LHCN-M2 (cell line): ENCODE results near the gene KRT86. TPM values are rescaled to one million over a fixed set of nuclear protein-coding genes. Genes with fewer than 3 reads are reported as not detected.

Experiments
- DNase-seq: peaks from one replicate; pipeline ENCODE4 v3.0.0-alpha.2; 2012; ENCODE audit warnings: low read depth
- polyA plus RNA-seq: library from polyadenylated mRNA; unstranded; fragments of >200 nt; gene quantifications from one replicate; pipeline ENCODE4 v1.2.1, GENCODE V29; 2012; ENCODE audit warnings: missing spikeins
- total RNA-seq: library from RNA; depleted of rRNA; stranded (reverse); fragments of >200 nt; gene quantifications from 2 replicates; pipeline ENCODE4 v1.2.3, GENCODE V29; 2014; rRNA removed

The KRT86 gene
- total RNA-seq = 0.06 TPM in 1 of 2 replicates, not detected in the other
- polyA plus RNA-seq = 0.33 TPM

GRCh38 chr12:52274521-52275120 is at the start of gene KRT86:
KRT86 (plus strand) TSS chr12:52274645; CDS start chr12:52301917, 27,272 bp downstream.
- no peak for DNase-seq

GRCh38 chr12:52225752-52226151 is 48.7 kb upstream of the KRT86 start:
- no peak for DNase-seq

DNA sequence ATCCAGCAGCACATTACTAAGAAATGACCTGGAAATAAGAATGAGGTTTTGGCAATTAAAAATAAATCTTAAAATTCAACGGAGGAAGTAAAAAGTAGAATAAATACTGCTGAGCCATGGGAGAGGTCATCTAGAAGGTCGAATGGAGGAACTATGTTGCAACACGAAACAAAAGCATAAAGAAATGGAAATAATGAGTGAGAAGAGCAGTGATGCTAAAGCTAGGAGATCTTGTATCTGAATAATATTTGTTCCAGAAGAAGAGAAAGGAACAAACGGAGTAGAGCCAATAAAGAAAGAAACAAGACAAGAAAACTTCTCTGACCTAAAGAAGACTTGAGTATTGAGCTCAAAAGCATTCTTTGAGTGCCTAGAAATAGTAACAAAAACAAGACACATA is 48.0 kb upstream of the KRT86 start:
- no peak for DNase-seq

DNA sequence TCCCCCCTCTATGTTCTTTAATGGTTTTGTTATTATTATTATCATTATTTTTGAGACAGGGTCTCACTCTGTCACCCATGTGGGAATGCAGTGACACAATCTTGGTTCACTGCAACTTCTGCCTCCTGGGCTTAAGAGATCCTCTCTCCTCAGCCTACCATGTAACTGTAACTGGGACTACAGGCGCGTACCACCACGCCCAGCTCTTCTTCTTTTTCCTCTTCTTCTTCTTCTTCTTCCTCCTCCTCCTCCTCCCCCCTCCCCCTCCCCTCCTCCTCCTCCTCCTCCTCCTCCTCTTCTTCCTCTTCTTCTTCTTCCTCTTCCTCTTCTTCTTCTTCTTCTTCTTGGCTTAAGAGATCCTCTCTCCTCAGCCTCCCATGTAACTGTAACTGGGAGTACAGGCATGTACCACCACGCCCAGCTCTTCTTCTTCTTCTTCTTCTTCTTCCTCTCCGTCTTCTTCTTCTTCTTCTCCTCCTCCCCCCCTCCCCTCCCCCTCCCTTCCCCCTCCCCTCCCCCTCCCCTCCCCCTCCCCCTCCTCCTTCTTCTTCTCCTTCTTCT is 46.8 kb upstream of the KRT86 start:
- DNase-seq = no peak

DNA sequence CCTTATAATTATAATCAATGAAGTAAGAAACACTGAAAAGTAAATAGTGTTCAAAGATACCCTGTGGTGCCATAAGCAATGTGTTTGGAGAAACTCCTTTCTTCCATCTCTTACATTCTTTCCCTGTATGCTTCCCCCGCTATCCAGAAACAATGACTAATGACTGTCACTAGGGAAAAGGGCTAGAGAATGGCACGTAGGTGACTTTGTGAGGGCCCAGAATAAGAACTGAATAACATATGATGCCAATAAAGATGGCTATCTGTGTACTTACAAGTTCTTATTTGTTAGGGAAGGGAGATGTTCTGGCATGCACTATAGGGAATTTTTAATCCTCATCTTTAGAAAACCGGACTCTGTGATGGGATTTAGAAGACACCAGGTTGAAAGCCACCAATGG is 46.1 kb upstream of the KRT86 start:
- no peak for DNase-seq

GRCh38 chr12:52228931-52229330 is 45.5 kb upstream of the KRT86 start:
- no peak for DNase-seq

DNA sequence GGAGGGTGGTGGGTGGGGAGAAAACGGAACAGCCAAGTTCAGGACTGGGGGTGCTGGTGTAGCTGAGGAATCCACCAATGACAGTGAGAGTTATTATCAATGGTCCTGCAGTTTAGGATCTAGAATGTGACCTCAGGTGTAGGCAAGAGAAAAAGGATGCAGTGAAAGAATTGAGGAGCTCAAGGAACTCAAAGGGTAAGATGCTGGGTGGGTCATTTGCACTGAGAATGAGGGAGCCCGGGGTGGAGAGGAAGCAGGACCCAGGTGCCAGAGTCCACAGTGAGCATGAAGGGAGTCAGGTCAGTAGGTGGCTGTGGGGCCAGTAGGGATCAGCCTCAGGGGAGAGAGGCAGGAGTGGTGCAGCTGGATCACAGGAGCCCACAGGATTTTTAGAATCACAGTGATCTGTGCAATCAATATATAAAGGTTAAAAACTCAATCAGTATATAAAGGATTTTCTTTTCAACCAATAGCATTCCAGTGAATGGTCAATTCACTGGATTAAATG is 44.6 kb upstream of the KRT86 start:
- no peak for DNase-seq

DNA sequence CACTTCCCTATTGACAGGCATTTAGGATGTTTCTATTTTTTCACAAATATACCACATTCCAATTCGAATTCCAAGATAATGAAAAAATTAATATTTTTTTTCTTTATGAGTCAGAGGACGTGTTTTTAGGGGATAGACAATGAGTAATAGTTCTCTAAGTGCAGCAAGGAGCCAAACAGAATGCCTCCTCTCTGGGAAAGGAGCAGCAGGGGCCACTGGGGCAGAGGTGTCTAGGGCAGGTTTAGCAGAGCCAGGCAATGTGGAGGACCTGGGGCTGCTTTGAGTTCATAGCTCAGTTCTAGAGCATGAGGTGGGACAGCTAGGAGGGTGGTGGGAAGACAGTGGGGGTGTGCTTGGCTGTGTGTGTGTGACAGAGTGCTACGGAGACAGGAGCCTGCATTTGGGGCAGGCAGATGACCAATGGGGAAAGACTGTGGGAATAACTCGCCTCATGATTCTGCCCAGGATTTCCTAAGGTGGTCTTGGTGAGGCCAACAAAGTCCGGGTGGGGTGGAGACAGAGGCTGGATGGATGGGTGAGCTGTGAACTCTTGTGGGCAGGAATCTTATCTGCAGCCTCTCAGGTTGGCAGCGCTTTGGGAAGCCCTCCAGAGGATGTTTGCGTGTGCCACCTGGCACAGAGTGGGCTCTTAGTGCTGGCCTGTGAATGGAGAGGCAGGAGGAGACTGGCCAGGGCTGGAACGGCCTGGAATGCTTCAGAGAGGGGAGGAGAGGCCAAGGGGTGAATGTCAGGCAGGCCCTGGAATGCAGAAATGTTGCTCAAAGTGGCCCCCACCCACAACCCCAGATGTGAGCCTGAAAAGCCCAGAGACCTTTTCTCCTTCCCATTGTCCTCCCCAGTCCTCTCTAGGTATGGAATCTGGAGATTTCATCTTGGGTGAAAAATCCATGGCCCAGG is 43.8 kb upstream of the KRT86 start:
- peak; percentile 73 for DNase-seq

DNA sequence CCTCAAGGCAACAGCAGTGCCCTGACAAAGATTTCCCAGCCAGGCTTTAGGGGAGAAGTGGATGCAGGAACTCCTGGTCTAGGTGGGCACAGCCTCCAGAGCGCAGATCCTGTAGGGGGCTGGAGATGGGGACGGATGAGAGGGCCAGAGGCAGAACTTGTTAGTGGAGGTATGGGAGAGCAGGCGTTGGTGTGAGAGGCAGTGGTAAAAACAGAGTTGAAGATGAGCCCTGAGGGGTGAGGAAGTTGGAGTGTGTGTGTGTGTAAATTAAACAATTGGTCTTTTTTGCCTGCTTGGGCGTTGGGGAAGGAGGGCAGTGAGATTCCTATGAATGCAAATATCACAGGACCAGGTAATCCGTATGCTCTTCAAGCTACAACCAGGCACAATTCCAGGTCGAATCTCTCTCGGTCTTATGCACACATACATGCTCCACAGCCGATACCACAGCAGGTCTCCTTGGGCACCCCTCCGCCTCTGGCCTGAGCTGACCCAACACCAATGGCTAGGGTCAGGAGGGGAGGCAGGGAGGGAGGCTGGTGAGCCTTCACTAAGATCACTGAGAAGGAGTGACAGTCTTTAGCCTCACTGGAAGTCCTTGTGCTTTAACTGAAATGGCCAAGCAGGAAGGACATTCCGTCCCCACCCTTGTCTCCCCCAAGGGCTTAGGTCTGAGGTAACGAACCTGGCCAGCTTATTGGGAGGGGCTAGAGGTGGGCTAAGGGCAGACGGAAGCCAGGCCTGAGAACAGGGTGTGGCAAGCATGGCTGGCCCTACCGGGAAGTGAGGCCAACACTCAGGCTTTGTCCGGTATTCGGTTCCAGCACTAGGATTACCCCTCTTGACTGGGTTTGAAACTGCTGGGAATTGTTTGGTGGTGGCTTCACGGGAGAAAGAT is 42.9 kb upstream of the KRT86 start:
- DNase-seq = no peak

DNA sequence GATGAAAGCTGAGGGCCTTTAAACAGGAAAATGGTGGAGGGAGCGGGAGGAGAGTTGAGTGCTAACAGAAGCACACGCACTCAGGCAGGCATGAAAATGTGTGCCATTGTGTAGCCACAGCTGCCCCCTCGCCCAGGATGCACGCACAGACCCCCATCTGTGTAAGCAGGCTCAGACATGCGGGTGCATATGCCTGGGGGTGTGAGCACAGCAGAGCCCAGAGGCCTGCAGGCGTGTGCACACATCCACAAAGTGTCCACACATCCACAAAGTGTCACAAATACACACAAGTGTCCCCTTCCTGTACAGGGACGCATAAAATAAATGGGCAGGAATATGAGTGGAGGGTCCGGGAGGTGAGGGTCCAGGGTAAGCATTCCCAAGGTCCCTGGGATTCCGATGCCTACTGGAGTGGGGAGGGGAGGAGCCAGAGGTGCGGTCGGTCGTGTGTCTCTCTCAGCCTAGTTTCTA is 42.2 kb upstream of the KRT86 start:
- DNase-seq = no peak

DNA sequence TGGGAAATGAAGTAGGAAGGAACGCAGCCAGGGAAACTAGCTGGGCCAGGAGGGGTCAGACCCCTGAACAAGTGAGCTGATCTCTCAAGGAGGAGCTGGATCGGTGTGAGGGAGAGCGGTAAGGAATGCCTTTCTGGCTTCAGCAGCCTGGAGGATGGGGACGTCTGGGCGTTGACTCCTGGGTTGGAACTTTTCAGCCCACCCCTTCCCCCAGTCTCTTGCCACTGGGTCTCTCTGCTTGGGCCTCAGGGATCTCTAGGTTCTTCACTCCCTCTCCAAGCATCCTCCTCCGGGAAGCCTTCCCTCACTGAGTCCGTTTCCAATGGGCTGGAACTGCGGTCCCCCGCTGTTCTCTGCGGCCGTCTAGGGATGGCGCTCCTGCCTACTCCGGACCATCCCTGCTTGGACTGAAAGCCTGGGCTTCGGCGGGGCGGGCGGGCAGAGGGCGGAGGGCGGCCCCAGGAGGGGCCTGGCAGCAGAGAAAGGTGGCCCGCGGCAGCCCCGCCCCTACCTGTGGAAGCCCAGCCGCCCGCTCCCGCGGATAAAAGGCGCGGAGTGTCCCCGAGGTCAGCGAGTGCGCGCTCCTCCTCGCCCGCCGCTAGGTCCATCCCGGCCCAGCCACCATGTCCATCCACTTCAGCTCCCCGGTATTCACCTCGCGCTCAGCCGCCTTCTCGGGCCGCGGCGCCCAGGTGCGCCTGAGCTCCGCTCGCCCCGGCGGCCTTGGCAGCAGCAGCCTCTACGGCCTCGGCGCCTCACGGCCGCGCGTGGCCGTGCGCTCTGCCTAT is 41.6 kb upstream of the KRT86 start, which contains the start of gene KRT7:
TSS of gene KRT7 (plus strand) at position 570 of the 788 bp plus-strand sequence. CDS start at position 624, 54 bp downstream.
- DNase-seq = no peak

DNA sequence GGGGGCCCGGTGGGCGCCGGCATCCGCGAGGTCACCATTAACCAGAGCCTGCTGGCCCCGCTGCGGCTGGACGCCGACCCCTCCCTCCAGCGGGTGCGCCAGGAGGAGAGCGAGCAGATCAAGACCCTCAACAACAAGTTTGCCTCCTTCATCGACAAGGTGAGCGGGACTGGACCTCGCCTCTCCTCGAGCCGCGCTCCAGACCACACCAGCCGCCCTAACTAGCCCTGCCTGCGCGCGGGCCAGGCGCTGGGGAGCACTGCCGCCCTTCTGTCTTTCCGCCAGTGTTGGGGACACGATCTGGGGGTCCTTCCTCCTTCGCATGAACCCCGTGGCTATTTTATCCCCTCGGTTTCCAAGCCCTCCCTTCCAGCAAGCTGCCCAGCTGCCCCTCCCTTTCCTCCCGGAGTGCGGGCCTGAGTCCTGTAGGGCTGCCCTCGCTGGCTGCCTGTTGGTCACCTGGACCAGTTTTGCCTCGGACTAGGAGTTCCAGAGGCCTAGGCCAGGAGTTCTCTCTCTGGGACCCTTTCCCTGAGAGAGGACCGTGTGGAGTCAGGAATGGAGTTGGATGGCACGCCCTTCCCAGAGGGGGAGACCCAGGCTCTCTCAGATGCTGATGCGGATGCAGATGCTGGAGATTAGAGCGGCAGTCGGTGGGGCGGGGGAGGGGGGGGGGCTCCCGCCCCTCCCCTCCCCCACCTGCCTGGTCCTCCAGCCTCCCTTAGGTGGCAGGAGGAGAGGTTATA is 40.8 kb upstream of the KRT86 start:
- DNase-seq = no peak

DNA sequence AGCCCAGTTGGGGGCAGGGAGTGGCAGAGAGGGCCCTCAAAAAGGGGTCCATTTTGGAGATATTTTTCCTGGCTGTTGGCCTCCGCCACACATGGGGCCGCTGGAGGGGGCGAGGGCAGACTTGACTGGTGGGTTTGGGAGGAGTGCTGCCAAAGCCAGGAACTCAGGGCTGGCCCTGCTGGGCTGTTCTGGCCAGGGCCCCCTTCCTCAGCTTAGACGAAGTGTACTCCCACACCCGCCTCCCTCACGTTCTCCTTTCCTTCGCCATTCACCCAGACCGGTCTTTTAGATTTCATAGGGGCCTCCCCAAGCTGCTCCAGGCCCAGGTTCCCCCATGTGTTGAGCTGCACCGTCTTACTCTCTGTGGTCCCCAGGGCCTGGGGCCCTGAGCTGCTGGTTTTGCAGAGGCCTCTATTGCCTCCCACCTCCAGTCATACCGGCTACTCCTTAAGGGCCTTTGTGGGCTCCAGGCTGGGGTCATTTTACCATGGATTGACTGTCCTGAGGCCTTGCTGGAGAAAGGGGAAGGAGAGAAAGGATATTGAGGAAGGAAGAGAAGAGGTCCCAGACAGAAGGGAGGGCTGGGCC is 40.1 kb upstream of the KRT86 start:
- DNase-seq = no peak

GRCh38 chr12:52235001-52235764 is 39.3 kb upstream of the KRT86 start:
- DNase-seq = peak; percentile 66

- no peak for DNase-seq
These were observed 38.6 kb upstream of the KRT86 start for GRCh38 chr12:52235822-52236361.

DNA sequence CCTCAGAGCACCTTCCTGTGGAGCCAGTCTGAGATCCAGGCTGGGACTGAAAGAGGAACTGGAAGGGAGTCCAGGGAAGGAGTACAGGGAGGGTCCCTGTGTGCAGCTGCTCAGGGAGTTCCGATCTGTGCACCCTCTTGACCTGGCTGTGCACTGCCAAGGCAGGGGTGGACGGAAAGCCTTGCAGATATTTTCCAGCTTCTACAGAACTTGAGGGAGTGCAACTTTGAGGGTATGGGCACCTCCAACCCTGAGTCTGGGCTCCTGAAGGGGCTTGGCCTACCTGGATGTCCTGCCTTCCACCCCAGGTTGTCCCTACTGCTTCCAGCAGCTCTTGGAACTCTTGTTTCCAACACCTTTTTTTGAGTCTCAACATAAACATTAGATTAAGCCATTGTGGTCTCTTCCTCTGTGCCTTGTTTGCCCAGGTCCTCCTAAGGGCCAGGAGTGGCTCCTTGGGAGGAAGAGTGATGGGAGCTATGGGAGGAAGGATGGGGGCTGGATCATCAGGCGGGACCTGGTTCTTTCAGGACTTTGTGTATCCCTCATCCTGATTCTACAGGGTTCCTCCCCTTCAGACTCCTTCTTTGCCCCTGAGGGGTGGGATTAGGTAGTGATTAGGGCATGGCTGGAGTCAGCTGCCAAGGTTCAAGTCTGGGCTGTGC is 37.9 kb upstream of the KRT86 start:
- DNase-seq = no peak

DNA sequence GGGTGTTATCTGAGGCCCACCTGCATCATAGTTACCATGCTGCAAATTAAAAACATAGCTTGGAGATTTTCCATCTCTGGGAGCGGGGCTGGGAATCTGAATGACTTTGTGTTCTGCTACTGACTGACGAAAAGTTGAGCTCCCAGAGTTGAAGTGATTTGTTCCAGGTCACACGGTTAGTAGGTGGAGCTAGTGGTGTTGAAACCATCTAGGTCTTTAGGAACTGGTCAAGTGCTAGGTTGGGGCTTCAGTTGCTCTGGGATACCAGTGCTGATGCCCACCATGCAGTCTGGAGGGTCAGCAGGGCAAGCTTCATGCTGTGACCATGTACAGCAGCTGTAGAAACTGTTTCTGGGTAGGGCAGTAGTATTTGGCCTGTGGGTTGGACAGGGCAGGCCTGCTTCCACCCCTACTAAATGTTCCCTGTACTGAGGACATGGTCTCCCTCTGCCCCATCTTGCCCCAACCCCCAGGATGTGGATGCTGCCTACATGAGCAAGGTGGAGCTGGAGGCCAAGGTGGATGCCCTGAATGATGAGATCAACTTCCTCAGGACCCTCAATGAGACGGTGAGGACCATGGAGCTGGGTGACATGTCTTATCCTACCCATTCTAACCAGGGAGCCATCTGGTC is 36.1 kb upstream of the KRT86 start:
- DNase-seq = no peak
